Right hindlimb (tissue), 1 donor: ENCODE measurements around the gene RPTN.
A peak's percentile ranks its signal among the peaks of the same experiment; 100 is the strongest.

ENCODE experiments used
- DNase-seq: peaks from one replicate; pipeline ENCODE4 v3.0.0-alpha.2; 2018

Gene RPTN

GRCh38 chr1:152159144-152159543 is at the start of gene RPTN:
RPTN (minus strand) TSS chr1:152159228; CDS start chr1:152157889, 1,339 bp downstream.
- no peak for DNase-seq

DNA sequence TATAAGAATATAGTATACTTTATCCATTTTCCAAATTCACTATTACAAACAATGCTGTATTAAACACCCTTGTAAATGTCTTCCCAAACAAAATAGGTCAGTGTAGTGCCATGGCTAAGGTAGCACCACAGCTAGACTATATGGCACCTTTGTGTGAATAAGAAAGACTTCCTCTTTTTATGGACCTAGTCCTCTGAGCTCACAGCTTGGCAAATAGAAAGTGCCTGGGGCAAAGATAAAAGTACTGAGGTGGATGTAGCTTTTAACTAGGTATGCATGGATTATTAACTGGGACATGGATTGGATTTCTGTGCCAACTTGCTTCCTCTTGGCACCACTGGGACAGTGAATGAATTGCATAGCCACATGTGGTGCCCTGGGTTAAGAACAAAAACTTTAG is 40.0 kb upstream of the RPTN start:
- no peak for DNase-seq

DNA sequence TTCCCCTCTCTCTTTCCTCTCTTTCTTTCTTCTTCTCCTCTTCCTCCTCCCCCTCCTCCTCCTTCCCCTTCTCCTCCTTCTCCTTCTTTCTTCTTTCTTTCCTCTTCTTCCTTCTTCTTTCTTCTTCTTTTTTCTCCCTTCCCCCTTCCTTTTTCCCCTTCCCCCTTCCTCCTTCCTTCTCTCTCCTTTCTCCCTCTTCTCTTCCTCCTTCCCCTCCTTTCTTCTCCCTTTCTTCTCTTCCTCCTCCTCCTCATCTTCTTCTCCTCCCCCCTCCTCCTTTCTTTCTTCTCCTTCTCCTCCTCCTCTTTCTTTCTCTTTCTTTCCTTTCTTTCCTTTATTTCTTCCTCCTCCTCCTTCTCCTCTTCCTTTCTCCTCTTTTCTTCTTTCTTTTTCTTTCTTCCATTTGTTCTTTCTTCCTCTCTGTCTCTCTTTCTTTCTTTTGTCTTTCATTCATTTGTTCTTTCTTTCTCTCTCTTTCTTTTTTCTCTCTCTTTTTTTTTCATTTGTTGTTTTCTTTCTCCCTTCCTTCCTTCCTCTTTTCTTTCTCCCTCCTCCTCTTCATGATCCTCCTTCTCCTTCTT is 38.4 kb upstream of the RPTN start:
- no peak for DNase-seq

GRCh38 chr1:152191711-152192110 is 32.7 kb upstream of the RPTN start:
- no peak for DNase-seq

- DNase-seq: no peak
Measured at GRCh38 chr1:152191260-152191659, 32.2 kb upstream of the RPTN start.

DNA sequence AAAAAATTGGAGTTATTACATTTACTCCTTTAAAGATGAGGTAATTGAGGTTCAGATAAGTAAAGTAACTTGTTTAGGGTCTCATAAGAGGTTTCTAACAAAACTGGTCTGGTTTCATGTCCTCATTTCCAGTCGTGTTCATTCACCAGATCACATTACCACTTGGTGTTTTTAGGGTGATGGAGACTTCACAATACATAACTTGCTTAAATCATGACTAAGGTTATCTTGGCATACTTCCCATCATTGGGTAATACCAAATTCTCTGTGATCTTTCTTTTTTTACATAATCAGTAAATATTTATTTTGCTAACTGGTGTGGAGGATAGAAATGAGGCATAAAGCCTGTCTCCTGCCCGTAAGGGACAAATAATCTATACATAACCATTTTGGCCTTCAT is 31.6 kb upstream of the RPTN start:
- DNase-seq: no peak

DNA sequence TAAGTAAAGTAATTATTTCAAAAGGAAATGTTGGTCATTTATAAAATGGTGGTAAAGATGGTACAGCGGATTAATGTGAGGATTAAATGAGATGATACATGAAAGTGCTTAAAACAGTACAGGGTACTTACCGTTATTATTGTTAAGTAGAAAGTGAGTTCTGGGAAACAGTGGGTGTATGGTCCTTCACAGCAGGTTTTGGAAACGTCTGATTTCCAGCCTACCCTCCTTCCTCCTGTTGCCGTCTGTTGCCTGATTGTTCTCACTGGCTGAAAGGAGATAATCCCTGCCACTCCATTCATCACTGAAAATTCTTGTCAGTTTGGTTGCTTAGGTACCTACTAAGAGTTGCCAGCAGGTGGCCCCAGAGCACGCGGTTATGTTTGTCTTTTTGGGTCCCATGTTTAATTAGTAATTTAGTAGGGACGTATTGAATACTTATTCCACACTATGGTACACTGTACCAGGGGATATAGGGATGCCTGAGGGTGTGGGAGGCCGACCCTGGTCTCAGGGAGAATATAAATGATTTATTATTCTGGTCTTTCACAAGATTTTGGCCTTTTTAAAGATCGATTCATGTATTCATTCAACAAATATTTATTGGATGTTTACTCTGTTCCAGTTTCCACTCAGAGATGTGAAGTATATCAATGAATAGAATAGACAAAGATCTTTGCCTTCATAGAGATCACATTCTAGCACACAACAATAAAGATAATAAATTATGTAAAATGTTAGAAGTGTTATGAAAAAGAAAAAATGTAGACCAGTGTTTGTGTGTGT is 30.8 kb upstream of the RPTN start:
- peak; percentile 41 for DNase-seq

DNA sequence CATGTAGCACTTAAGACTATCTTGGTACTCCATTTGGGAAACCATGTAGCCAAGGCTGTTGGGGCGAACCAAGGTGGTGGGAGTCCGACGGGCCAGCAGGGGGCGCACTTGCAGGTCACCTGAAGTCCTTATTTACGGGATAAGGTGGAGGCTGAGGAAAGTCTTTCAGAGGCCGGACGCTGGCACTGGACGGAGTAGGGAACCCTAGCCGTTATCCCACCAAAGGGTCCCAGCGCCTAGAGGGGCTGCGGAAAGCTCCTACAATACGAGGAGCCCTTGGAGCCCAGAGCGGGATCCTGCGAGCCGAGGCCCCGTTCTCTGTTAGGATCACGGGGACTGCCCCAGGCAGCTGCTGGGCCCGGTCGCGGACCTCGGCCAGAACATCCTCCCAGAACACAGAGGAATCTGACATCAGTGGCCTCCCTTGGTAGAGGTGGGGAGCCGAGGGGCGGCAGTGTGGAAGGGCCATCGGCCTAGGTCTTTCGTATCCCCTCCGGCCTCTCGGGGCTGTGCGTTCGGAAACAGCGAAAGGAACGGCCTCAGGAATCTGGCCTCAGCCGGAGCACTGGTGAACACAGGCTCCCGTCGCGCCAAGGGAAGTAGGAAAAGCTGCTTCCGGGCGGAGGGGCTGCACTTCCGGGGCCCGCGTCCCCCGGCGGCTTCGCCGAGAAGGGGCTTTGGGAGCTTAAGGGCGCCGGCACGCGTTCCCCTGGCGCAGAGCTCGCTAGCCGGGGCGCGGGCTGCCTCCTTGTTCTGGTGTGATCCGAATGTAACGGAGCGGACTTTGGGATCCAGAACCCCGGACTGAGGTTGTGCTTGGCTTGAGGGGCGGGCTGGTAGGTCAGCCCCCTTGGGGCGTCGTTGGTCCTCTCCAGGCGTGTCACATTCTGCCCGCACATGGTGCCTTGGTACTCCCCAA is 29.9 kb upstream of the RPTN start:
- peak; percentile 41 for DNase-seq

DNA sequence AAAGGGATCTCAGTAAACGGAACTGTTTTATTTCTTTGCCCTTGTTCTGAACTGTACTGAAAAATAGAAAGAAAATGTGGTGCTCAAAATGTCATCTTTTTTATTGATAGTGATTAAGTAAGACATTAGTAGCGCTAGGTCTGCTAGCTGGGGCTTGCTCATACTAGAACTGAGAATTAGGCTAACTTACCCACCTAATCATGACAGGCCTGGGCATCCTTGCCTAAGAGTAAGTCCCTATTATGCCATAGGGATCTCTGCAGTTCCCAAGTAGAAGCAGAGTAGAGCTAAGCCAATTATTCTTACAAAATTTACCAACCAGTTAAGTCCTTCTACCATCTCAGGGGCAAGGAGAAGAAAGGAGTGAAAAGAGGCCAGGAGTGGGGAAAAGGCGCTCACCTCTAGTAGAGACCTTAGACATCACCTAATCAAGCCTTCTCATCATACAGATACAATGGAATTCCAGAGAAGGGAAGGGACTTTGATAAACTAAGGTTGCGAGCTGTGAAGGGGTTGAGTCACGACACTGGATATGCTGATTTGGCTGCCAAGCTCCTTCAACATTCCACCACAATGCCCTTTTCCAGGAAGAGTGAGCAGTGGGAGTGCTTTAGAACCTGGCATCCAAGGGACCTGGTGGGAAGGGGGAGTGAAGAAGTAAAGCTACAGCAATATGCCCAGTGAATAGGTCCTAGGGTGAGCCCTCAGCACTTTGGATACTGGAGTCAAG is 27.7 kb upstream of the RPTN start:
- DNase-seq: no peak

DNA sequence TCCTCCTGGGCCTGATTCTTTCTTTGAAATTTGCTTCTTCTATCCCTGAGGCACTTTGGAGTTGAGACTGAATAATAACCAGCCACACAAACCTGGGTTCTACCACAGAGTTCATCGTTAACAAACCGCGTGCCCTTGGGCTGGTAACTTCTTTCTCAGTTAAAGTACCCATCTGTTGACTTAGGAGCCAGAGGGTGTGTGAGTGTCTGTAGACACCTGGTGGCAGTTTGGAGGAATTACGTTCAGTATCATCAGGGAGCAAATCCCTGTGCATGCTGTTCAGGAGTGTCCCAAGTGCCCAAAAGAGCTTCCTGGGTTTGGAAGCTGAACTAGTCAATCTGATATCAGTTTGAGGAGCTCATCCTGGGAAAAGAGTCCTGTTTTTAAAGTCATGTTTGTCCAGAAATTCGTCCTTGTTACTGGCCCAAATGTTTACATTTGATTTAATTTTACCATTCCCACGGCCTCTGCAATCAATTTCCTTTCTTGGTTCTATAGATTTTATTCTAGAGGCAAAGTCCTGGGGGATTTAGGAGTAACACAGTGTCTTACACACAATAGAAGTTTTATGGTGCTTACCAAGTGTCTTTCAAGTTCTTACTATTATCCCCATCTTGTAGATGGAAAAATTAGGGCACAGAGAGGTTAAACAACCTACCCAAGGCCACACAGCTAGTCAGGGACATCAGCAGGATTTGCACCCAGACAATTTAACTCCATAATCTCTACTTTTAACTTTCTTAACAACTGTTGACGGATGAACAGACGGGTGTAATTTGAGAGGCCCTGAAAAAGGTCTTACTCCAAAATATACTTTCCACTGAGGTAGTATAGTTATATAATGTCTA is 26.7 kb upstream of the RPTN start:
- DNase-seq: no peak

GRCh38 chr1:152182944-152183361 is 23.9 kb upstream of the RPTN start:
- no peak for DNase-seq

DNA sequence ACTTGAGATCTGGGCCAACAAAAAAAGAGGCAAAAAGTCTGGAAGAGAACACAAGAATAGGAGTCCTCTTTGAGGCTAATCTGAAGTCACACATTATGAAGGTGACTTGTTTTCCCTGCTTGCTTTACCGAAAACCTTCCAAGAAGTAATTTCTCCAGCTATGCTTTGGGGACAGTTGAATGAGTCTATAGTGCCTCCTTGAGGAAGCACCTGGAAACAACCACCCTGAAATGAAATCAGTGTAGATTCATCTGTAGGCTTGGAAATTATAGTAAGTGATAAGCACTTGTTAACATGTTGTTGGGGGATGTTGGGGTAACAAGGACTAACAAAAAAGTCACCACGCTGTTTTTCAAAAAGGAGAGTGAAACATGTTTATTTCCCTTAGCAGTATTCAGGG is 23.4 kb upstream of the RPTN start:
- no peak for DNase-seq

DNA sequence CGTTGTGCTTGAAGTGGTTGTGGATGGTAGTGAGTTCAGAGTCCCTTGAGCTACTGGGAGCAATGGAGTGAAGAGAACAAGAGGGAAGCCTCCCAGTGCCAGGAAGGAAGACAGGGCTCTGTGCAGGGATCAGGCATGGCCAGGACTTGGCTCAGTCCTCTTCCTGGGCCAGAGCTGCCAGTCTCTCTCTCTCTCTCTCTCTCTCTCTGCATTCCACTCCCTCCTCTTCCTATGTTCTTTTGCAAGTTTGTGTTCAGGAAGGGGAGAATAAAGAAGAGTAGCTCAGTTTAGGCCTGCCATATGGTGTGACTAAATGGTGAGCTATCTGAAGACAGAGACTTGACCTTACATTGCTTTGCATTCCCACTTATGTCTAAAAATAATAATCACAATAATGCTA is 20.5 kb upstream of the RPTN start:
- no peak for DNase-seq

DNA sequence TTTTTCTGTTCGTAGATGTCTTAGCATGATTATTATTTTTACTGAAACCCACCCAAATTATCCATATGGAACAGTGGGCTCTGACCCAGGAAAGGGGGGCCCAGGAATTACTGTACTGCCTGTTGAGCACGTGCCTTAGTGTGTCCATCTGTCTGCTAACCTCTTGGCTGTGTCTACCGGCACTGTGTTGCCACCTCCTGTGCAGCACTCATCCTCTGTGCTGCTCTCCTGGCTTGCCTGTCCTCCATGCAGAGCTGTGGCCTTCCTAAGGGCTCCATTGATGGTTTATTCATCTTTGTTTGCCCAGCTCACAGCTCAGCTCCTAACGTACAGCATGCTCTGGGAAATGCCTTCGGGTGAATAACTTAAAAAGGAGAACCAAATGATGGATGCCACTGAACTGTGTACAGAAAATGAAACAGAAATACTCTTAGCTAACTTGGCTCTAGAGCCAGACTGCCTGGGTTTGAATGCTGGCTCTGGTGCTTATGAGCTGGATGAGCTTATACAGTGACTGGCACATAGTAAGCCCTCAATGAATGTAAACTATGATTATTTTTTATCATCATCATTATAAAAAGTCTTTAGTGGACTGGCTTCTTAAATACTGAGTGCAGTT is 11.4 kb upstream of the RPTN start:
- DNase-seq: no peak

- DNase-seq: no peak
Measured at GRCh38 chr1:152169366-152170025, 10.5 kb upstream of the RPTN start.

GRCh38 chr1:152168535-152168868 is 9.5 kb upstream of the RPTN start:
- DNase-seq: no peak

DNA sequence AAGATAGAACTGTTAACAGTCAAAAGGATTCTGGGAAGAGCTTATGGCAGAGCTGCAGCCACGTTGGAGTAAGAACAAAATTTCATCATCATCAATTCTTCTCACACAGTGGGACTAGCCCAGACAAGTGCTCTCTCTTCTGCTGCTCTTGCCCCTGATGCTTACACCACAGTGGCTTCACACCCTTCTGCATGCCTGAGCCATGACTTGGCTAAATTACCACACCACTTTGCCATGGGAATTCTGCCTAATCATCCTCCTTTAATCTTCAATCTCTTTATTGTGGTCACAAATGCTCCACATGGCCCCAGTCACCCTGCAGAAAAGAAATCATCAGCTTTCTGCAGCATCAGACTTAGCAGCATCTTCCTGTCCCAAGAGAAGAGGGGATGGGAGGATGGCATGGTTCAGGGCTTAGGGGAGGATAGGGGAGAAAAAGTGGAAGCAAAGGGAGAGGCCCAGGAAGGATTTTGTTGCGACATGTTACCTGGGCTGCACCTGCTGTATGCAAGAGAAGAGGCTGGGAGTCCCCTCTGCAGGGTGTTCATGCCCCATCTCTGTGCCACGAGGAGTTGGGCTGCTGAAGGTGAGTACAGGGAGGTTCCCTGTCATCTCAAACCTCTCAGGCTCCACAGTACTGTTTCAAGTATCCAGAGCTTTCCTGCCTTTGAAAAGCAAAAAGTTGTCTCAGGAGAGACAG is 9.0 kb upstream of the RPTN start:
- DNase-seq: no peak

- DNase-seq: no peak
Measured at GRCh38 chr1:152166966-152167365, 7.9 kb upstream of the RPTN start.

DNA sequence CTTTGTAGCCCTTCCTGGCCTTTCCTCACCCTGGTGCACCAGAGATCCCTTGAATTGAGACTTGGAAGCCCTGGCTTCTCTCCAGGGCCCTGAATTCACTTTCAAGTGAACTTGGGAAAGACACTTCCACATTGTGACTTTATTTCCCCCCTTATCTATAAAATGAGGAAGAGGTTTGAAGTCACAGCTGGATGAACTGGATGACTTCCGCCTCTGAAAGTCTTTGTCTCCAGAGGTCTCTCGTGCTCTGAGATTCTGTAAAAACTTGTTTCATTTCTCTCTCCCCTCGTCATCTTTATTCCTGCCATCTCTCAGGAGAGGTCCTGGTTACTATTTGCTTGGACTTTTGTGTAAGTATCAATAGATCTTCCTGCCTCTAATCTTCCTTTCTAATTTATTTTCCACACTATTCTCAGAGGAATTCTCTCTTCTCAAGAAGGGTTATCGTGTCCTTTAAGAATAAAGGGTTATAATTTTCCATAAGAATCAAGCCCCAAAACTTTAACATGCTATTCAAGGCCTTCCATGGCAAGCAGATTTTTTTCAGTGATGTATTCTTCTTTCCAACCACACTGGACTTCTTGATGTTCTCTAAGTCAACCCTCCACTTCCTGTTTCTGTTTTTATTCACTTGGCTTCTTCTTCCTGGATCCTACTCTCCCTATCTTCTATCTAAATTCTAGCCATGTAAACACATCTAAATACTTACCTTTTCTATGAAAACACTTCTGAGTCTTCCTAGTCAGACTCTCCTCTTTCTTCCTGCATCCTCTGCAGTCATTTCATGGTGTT is 6.5 kb upstream of the RPTN start:
- no peak for DNase-seq
